Measurements from ENCODE around the gene ICAM1.
"Not testable (repeated sequence)": the region's sequence is repeated elsewhere in the genome, so short reads cannot be mapped to it uniquely, and the experiment has no call there.

The ICAM1 gene

GRCh38 chr19:10270616-10271394 lies at the start of gene ICAM1:
ICAM1 (plus strand) TSS chr19:10271120; CDS start chr19:10271160, 40 bp downstream.
- no peak for DNase-seq

DNA sequence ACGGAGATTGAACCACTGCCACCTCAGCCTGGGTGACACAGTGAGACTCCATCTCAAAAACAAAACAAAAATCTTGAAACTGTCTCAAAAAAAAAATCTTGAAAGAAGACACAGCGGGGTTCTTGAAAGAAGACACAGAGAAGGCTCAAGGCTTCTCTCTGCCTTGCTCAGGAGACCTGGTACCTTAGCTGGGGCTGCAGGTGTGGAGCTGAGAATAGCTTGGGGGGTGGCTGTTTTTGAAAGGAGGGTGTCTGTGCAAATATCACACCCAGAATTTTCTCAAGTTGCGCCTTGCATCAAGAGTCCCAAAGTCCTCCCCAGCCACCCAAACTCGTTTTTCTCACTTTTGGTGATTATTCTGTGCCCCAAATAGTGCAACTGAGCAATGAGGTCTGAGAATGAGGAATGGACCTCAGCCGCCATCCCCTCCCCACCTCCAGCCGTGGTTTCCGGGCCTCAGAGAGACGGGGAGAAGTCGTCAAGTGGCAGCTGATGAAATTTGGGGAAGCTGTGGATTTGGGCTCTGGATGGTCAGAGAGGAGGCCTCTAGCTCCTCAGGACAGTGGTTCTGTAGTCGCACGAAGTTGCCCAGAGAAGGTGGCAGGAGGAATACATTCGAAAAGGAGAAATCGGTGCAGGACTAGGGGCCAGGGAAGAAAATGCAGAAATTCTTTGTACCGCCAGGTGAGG lies 48.6 kb upstream of the ICAM1 start:
- DNase-seq: no peak

- DNase-seq: no peak
These were observed 47.3 kb upstream of the ICAM1 start for GRCh38 chr19:10223488-10224213.

DNA sequence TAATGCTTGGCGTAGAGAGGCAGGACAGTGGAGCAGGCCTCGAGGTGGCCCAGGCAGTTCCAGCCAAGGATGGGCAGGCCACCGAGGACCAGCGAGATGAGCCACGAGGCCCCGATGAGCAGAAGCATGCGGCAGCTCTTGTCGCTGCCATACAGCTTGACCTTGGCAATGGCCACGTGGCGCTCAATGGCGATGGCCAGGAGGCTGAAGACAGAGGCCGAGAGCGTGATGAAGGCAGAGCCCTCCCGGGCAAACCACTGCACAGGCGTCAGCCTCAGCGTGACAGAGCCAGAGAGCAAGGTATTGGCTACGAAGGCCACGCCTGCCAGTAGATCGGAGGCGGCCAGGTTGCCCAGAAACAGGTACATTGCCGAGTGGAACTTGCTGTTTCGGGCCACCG lies 46.6 kb upstream of the ICAM1 start:
- no peak for DNase-seq

- DNase-seq: no peak
These were observed 44.9 kb upstream of the ICAM1 start for GRCh38 chr19:10226021-10226375.

DNA sequence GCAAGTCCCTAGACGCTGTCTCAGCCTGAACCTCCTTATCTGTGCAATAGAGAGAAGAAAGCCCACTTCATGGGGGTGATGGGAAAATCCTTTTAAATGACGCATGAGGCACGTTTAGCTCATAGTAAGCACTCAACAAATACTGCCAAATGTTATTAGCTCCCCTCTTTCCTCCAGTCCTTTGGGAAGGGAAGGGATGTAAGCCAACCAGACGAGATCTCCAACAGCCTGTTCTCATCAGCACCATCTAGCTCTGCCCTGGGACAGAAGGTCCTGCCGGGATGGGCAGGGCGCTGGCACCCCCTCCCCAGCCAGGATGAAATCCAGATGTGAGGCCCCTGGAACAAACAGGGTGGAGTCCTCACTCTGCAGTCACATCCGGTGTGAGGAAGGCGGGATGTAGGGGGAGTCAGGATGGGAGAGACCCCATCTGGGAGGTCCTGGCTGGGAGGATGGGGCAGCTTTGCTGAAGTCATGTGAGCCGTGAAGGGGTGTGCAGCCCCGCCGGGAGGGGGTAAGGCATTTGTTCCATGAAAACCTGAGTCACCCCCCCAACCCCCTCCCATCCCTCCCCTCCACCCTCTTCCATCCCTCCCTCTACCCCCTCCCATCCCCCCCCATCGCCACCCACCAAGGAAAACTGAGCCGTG lies 44.4 kb upstream of the ICAM1 start:
- DNase-seq: no peak

- no peak for DNase-seq
These were observed 43.6 kb upstream of the ICAM1 start for GRCh38 chr19:10227026-10227971.

- no peak for DNase-seq
These were observed 42.5 kb upstream of the ICAM1 start for GRCh38 chr19:10228393-10228792.

GRCh38 chr19:10228920-10229319 lies 42.0 kb upstream of the ICAM1 start:
- no peak for DNase-seq

- no peak for DNase-seq
These were observed 40.6 kb upstream of the ICAM1 start for GRCh38 chr19:10230173-10230860.

DNA sequence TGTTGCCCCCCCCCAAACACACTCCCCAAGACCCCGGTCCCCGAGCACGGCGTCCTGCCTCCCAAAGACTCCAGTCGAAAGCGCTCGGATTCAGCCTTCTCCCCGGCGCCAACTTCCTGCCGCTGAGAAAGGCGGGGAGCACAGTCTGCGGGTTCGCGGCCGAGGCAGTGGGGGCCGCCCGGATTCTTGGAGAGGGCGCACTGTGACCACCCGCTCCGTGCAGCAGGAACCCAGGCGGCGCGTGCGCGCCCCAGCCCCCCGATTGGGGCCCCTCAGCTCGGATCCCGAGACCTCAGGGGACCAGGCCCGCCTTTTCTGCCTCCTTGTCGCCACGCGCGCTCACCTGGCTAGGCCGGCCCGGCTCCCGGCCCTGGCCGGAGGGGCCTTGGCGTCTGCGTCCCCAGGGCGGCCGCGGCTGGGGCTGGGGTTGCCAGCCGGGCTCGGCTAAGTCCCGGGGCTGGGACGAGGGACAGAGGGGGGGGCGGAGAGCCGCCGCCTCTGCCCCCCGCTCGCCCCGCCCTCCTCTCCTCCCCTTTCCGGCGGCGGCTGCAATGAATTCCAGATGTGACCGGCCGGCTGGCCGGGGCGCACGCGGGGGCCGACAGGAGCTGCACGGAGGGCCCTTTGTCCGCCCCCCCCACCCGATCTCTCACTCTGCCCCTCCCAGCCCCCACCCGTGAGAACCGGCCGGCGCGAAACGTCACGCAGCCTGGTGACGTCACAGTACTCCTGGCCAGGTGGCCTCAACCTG lies 39.9 kb upstream of the ICAM1 start, which contains the start of gene S1PR2:
Gene S1PR2 (minus strand): TSS at position 471 of the 751 bp plus-strand sequence. CDS start 6,426 bp downstream, outside the sequence.
- DNase-seq: peak; percentile 45

DNA sequence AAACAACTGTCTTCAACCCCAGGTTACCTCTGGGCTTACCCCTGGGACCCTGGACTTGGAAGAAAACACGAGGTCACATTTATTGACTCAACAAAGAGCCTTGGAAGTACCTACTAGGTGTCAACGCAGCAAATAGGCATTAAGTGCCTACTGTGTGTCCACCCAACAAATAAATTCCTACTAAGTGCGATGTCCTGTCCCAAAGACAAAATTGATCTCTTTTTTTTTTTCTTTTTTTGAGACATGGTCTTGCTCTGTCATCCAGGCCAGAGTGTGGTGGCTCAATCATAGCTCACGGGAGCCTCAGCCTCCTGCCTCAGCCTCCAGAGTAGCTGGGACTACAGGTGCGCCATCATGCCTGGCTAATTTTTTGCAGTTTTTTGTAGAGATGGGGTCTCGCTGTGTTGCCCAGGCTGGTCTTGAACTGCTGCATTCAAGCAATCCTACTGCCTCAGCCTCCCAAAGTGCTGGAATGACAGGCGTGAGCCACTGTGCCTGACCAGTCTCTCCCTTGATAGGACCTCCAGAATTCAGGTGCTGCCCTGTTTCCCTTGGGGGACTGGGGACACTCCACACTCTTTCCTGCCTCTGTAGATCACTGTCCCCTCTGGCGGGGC lies 39.2 kb upstream of the ICAM1 start:
- DNase-seq: no peak

DNA sequence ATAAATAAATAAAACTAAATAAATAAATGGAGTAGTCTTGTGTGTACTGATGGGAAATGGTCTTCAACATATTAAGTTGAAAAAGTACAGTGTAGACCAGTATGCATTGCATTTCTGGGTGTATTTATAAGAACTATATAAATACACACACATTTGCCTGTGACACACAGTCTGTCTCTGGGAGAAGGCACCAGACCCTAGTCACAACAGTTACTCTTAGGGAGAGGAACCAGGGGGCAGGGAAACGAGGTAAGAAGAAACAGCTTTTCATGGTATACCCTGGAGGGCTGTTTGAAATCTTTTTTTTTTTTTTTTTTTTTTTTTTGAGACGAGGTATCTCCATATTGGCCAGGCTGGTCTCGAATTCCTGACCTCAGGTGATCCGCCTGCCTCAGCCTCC lies 37.0 kb upstream of the ICAM1 start:
- DNase-seq: no peak

DNA sequence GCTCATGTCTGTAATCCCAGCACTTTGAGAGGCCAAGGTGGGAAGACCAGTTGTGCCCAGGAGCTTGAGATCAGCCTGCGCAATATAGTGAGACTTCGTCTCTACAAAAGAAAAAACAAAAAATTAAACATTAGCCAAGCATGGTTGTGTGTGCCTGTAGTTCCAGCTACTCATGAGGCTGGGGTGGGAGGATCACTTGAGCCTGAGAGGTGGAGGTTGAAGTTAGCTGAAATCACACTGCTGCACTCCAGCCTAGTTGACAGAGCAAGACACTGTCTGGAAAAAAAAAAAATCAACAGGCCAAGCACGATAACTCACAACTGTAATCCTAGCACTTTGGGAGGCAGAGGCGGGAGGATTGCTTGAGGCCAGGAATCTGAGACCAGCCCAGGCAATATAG lies 35.9 kb upstream of the ICAM1 start:
- DNase-seq: no peak

DNA sequence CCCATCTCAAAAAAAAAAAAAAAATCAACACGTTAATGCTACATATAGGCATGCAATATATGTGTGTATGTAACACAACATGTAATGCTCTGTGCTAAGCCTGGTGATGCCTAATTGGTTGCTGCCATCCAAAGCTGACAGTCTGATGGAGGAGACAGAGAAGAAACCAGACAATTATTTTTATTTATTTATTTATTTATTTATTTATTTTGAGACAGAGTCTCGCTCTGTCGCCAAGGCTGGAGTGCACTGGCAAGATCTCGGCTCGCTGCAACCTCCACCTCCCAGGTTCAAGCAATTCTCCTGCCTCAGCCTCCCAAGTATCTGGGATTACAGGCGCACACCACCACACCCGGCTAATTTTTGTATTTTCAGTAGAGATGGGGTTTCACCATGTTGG lies 35.5 kb upstream of the ICAM1 start:
- not testable (repeated sequence) for DNase-seq

GRCh38 chr19:10237702-10238101 lies 33.2 kb upstream of the ICAM1 start:
- no peak for DNase-seq

DNA sequence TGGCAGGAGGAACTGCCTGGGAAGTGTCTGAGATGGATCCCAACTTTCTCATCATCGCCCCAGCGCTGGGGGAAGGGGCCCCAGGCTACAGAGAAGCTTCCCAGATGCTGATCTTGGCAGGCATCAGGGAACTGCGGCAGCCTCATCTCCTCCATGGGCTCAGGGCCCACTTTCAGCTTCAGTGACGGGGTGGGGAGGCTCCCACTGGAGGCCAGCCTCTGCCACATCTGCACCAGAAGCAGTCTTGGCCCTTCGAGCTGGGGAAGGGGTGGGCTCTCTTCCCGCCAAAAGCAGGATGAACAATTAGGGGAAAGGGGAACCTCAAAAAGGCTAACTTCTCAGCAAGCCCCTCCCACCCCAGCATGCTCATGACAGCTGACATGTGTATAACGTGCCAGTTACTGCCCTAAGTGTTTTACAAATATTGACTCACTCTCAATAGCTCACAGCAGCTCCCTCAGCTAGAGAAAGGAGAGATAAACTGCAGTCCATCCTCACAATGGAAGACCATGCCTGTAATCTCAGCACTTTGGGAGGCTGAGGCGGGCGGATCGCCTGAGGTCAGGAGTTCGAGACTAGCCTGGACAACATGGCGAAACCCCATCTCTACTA lies 32.6 kb upstream of the ICAM1 start:
- DNase-seq: peak; percentile 90

GRCh38 chr19:10241826-10242449 lies 29.0 kb upstream of the ICAM1 start:
- DNase-seq: not testable (repeated sequence)

DNA sequence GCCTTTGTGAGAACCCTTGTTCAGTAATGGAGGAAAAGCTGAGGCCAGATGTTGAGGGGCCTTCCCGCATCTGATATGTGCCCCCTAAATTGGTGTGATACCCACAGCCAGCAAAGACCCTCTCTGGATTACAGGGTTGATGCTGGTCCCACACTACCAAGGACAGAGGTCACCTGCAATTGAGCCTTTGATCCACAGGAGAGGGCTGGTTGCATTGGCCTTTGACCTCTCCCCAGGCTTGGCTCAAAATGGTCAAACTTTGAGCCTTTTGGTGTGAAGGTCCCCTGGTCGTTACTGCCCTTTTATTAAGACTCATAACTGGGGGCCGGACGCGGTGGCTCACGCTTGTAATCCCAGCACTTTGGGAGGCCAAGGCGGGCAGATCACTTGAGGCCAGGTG lies 27.3 kb upstream of the ICAM1 start:
- DNase-seq: no peak

Data from NCI-H2029 treated with DMSO at 0.1 percent for 48 hours (cell line).